ENCODE data around the gene GCDH. TPM values are rescaled to one million over a fixed set of nuclear protein-coding genes. Genes with fewer than 3 reads are reported as not detected.
A peak's percentile ranks its signal among the peaks of the same experiment; 100 is the strongest.
"Not testable (repeated sequence)": the region's sequence is repeated elsewhere in the genome, so short reads cannot be mapped to it uniquely, and the experiment has no call there.

The GCDH gene
- 20.4 TPM for polyA plus RNA-seq (2013, experiment 1 of 2)
- 18.8 TPM for polyA plus RNA-seq (2013, experiment 2 of 2)

GRCh38 chr19:12890787-12891552 is at the start of gene GCDH:
Gene GCDH, plus strand, starts transcription at chr19:12891160. Its CDS starts 145 bp downstream, at chr19:12891305.
- H3K23ac ChIP-seq (ENCODE audit: low read length) = no peak within 1 kb of the TSS
- H3K4me1 ChIP-seq (ENCODE audit: control insufficient read depth, low read depth, low read length) = peaks cover 2% of the 10 kb centered on the region
- no peak within 1 kb of the TSS for H3K18ac ChIP-seq (ENCODE audit: low read length)
- H3K4ac ChIP-seq (ENCODE audit: low read depth, low read length) = no peak within 1 kb of the TSS
- H2AK5ac ChIP-seq (ENCODE audit: low read length) = no peak within 1 kb of the TSS
- H3K56ac ChIP-seq (ENCODE audit: low read length) = peak within 1 kb of the TSS; percentile 90
- H4K5ac ChIP-seq (ENCODE audit: low read length) = no peak within 1 kb of the TSS
- no peak within 1 kb of the TSS for H2BK15ac ChIP-seq (replicated peaks; ENCODE audit: low read depth)
- peaks cover 4% of the 10 kb centered on the region for H3K79me1 ChIP-seq (ENCODE audit: low read length)
- H3K4me2 ChIP-seq (ENCODE audit: low read length) = peak within 1 kb of the TSS; percentile 42
- no peak within 1 kb of the TSS for H2BK120ac ChIP-seq (ENCODE audit: low read depth, low read length)
- no peaks in the 10 kb centered on the region for H3K36me3 ChIP-seq (ENCODE audit: control insufficient read depth, insufficient read depth, low read length)
- peak within 1 kb of the TSS; percentile 97 for H3K4me3 ChIP-seq (ENCODE audit: low read length)
- H3K9ac ChIP-seq (ENCODE audit: low read length) = peak within 1 kb of the TSS; percentile 84
- DNase-seq = peak; percentile 100
- no peaks in the 10 kb centered on the region for H3K79me2 ChIP-seq (ENCODE audit: control insufficient read depth, insufficient read depth, low read length)
- no peak within 1 kb of the TSS for H2BK5ac ChIP-seq (ENCODE audit: low read length)
- H3K27ac ChIP-seq (ENCODE audit: low read depth, low read length) = no peak within 1 kb of the TSS
- WGBS (ENCODE audit: extremely low coverage, insufficient coverage, low lambda C conversion rate) = no CpG with 5 or more reads among the region's 49 CpGs
- no peak within 1 kb of the TSS for H4K8ac ChIP-seq (ENCODE audit: low read depth, low read length)
- no peaks in the 10 kb centered on the region for H3K27me3 ChIP-seq (ENCODE audit: insufficient read depth, low read length, poor library complexity)

DNA sequence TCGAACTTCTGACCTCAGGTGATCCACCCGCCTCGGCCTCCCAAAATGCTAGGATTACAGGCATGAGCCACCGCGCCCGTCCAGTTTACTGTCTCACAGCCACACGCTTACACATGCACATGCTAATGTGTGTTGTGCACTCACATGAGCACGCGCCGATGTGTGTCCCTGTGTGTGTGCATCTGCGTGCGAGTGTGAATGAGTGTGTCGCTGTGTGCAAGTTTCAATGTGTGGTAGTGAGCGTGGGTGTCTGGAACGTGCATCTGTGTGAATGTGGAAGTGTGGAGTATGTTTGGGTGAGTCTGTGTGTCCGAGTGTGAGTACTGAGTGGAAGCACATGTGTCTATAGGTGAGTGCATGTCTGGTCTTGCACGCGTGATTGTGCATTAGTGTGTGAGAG is 48.4 kb upstream of the GCDH start:
- no peak overlapping the region for H3K9ac ChIP-seq (ENCODE audit: low read length)
- H3K79me1 ChIP-seq (ENCODE audit: low read length) = no peaks in the 10 kb centered on the region
- no peak overlapping the region for H3K23ac ChIP-seq (ENCODE audit: low read length)
- WGBS (ENCODE audit: extremely low coverage, insufficient coverage, low lambda C conversion rate) = 100% methylated on average over 1 of the region's 18 CpGs
- H2BK120ac ChIP-seq (ENCODE audit: low read depth, low read length) = no peak overlapping the region
- no peak overlapping the region for H4K8ac ChIP-seq (ENCODE audit: low read depth, low read length)
- no peak overlapping the region for H2BK15ac ChIP-seq (replicated peaks; ENCODE audit: low read depth)
- H3K18ac ChIP-seq (ENCODE audit: low read length) = no peak overlapping the region
- no peak overlapping the region for H2BK5ac ChIP-seq (ENCODE audit: low read length)
- H3K4ac ChIP-seq (ENCODE audit: low read depth, low read length) = no peak overlapping the region
- H3K4me1 ChIP-seq (ENCODE audit: control insufficient read depth, low read depth, low read length) = no peaks in the 10 kb centered on the region
- no peak overlapping the region for H3K27ac ChIP-seq (ENCODE audit: low read depth, low read length)
- H3K4me2 ChIP-seq (ENCODE audit: low read length) = no peak overlapping the region
- no peak overlapping the region for H3K4me3 ChIP-seq (ENCODE audit: low read length)
- DNase-seq = no peak
- no peak overlapping the region for H3K56ac ChIP-seq (ENCODE audit: low read length)
- H3K79me2 ChIP-seq (ENCODE audit: control insufficient read depth, insufficient read depth, low read length) = no peaks in the 10 kb centered on the region
- no peak overlapping the region for H2AK5ac ChIP-seq (ENCODE audit: low read length)
- H4K5ac ChIP-seq (ENCODE audit: low read length) = no peak overlapping the region
- H3K27me3 ChIP-seq (ENCODE audit: insufficient read depth, low read length, poor library complexity) = no peaks in the 10 kb centered on the region
- no peaks in the 10 kb centered on the region for H3K36me3 ChIP-seq (ENCODE audit: control insufficient read depth, insufficient read depth, low read length)

DNA sequence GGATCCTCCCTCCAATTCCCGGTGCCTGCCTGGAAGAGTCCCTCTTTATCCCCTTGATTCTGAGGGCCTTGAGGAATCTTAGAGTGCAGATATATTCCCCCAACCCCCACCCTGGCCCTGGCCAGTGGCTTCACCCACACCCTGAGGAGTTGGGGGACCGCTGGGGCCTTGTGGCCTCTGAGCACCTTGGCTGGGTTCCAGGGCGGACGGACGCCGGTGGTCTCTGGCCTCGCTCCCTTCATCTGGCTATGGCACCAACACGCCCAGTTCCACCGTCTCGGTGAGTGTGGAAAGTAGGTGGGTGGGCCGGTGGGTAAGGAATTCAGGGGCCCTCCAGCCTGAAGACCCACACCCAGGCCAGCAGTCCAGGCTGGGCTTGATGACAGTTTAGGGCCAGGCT is 47.6 kb upstream of the GCDH start:
- WGBS (ENCODE audit: extremely low coverage, insufficient coverage, low lambda C conversion rate) = no CpG with 5 or more reads among the region's 11 CpGs
- Histone ChIP-seq H3K23ac (ENCODE audit: low read length) (no peak overlapping the region), H2BK15ac (replicated peaks; ENCODE audit: low read depth) (no peak overlapping the region)

DNA sequence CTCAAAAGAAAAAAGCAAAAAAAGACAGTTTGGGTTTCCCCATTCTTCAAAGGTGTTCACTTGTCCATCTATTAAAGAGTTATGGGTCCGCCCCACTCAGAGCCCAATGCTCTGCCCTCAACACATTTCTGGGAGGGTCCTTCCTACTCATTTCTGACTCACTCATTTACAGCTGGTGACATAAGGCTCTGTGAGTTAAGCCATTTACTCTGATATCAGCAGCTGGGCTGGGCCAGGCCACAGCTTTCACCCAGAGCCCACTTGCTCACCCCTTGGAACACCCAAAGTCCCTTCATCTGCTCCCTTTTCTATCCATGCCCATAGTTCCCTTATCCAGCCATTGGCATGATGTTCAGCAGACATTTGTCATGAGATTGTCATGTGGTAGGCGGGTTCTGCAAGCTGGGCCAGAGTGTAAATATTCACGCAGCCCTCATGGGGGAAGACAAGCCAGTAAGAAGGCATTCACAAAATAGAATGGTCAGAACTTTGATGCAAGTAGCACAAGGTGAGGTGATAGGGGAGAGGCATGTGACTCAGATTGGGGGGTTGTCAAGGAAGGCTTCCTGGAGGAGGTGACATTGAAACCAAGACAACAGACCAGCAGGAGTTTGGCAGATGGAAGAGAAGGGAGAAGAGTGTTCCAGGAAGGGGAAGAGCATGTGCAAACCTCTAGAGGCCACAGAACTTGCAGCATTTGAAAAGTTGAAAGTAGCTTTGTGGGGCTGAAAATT is 46.8 kb upstream of the GCDH start:
- H3K27ac ChIP-seq (ENCODE audit: low read depth, low read length) = no peak overlapping the region
- H3K4me3 ChIP-seq (ENCODE audit: low read length) = no peak overlapping the region
- no peak overlapping the region for H3K9ac ChIP-seq (ENCODE audit: low read length)
- H3K36me3 ChIP-seq (ENCODE audit: control insufficient read depth, insufficient read depth, low read length) = no peaks in the 10 kb centered on the region
- H2BK15ac ChIP-seq (replicated peaks; ENCODE audit: low read depth) = no peak overlapping the region
- H2AK5ac ChIP-seq (ENCODE audit: low read length) = no peak overlapping the region
- no peak for DNase-seq
- no peak overlapping the region for H2BK5ac ChIP-seq (ENCODE audit: low read length)
- H3K23ac ChIP-seq (ENCODE audit: low read length) = no peak overlapping the region
- no peak overlapping the region for H2BK120ac ChIP-seq (ENCODE audit: low read depth, low read length)
- H3K4me2 ChIP-seq (ENCODE audit: low read length) = no peak overlapping the region
- H4K5ac ChIP-seq (ENCODE audit: low read length) = no peak overlapping the region
- no peaks in the 10 kb centered on the region for H3K4me1 ChIP-seq (ENCODE audit: control insufficient read depth, low read depth, low read length)
- H3K56ac ChIP-seq (ENCODE audit: low read length) = no peak overlapping the region
- no peak overlapping the region for H3K4ac ChIP-seq (ENCODE audit: low read depth, low read length)
- WGBS (ENCODE audit: extremely low coverage, insufficient coverage, low lambda C conversion rate) = no CpG with 5 or more reads among the region's 3 CpGs
- H3K79me2 ChIP-seq (ENCODE audit: control insufficient read depth, insufficient read depth, low read length) = no peaks in the 10 kb centered on the region
- H3K18ac ChIP-seq (ENCODE audit: low read length) = no peak overlapping the region
- no peaks in the 10 kb centered on the region for H3K27me3 ChIP-seq (ENCODE audit: insufficient read depth, low read length, poor library complexity)
- H4K8ac ChIP-seq (ENCODE audit: low read depth, low read length) = no peak overlapping the region
- H3K79me1 ChIP-seq (ENCODE audit: low read length) = no peaks in the 10 kb centered on the region

More for the DNA sequence above, 47.6 kb upstream of the GCDH start:
- Histone ChIP-seq H3K79me2 (ENCODE audit: control insufficient read depth, insufficient read depth, low read length) (no peaks in the 10 kb centered on the region), H3K9ac (ENCODE audit: low read length) (no peak overlapping the region), H3K27ac (ENCODE audit: low read depth, low read length) (no peak overlapping the region), H3K4me1 (ENCODE audit: control insufficient read depth, low read depth, low read length) (no peaks in the 10 kb centered on the region), H3K56ac (ENCODE audit: low read length) (no peak overlapping the region), H3K4ac (ENCODE audit: low read depth, low read length) (no peak overlapping the region), H4K5ac (ENCODE audit: low read length) (no peak overlapping the region), H3K4me3 (ENCODE audit: low read length) (no peak overlapping the region), H3K18ac (ENCODE audit: low read length) (no peak overlapping the region), H4K8ac (ENCODE audit: low read depth, low read length) (no peak overlapping the region), H2AK5ac (ENCODE audit: low read length) (no peak overlapping the region), H3K79me1 (ENCODE audit: low read length) (no peaks in the 10 kb centered on the region), H2BK120ac (ENCODE audit: low read depth, low read length) (no peak overlapping the region), H3K27me3 (ENCODE audit: insufficient read depth, low read length, poor library complexity) (no peaks in the 10 kb centered on the region), H3K4me2 (ENCODE audit: low read length) (no peak overlapping the region), H2BK5ac (ENCODE audit: low read length) (no peak overlapping the region), H3K36me3 (ENCODE audit: control insufficient read depth, insufficient read depth, low read length) (no peaks in the 10 kb centered on the region)
- no peak for DNase-seq

DNA sequence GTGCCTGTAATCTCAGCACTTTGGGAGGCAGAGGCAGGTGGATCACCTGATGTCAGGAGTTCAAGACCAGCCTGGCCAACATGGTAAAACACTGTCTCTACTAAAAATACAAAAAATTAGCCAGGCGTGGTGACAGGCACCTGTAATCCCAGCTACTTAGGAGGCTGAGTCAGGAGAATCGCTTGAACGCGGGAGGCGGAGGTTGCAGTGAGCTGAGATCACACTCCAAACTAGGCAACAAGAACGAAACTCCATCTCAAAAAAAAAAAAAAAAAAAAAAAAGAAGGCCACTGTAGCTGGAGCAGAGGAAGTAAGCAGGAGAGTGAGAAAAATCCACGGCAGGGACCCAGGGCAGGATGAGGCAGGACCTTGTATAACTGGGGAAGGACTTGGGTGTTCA is 44.3 kb upstream of the GCDH start:
- H4K8ac ChIP-seq (ENCODE audit: low read depth, low read length); H2BK15ac ChIP-seq (replicated peaks; ENCODE audit: low read depth); H3K27ac ChIP-seq (ENCODE audit: low read depth, low read length); H4K5ac ChIP-seq (ENCODE audit: low read length); H2AK5ac ChIP-seq (ENCODE audit: low read length); H3K79me2 ChIP-seq (ENCODE audit: control insufficient read depth, insufficient read depth, low read length); H2BK5ac ChIP-seq (ENCODE audit: low read length); H3K56ac ChIP-seq (ENCODE audit: low read length); H3K18ac ChIP-seq (ENCODE audit: low read length); H3K36me3 ChIP-seq (ENCODE audit: control insufficient read depth, insufficient read depth, low read length); H3K27me3 ChIP-seq (ENCODE audit: insufficient read depth, low read length, poor library complexity); H3K4ac ChIP-seq (ENCODE audit: low read depth, low read length); H3K9ac ChIP-seq (ENCODE audit: low read length); H3K79me1 ChIP-seq (ENCODE audit: low read length); H3K4me2 ChIP-seq (ENCODE audit: low read length); DNase-seq; H3K4me3 ChIP-seq (ENCODE audit: low read length); H3K23ac ChIP-seq (ENCODE audit: low read length); H2BK120ac ChIP-seq (ENCODE audit: low read depth, low read length); H3K4me1 ChIP-seq (ENCODE audit: control insufficient read depth, low read depth, low read length): not testable (repeated sequence)
- no CpG with 5 or more reads among the region's 7 CpGs for WGBS (ENCODE audit: extremely low coverage, insufficient coverage, low lambda C conversion rate)
